Activated CD4-positive, alpha-beta T cell treated with anti-CD3 and anti-CD28 coated beads for 48 hours (primary cell): ENCODE data around the gene MELTF.

Experiments used
- DNase-seq: peaks from one replicate; pipeline ENCODE4 v3.0.0-alpha.2; 2020

MELTF gene

DNA sequence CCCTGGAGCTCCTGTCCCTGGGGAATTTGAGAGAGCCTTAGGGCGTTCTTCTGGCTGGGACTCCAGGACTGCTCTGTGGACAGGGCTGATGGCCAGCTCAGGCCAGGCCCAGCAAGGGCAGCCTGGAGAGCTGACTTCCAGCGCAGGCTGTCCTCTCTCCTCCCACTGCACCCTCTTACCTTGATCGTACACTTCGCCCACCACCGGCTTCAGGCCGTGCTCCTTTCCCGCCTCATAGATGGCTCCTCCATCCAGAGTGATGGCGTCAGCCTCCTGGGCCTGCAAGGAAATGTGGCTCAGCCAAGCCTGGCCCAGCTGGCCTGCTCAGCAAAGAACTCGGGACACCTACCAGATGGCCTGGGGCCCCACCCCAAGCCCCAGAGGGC is 3.1 kb downstream of the MELTF start:
- DNase-seq, result no peak

DNA sequence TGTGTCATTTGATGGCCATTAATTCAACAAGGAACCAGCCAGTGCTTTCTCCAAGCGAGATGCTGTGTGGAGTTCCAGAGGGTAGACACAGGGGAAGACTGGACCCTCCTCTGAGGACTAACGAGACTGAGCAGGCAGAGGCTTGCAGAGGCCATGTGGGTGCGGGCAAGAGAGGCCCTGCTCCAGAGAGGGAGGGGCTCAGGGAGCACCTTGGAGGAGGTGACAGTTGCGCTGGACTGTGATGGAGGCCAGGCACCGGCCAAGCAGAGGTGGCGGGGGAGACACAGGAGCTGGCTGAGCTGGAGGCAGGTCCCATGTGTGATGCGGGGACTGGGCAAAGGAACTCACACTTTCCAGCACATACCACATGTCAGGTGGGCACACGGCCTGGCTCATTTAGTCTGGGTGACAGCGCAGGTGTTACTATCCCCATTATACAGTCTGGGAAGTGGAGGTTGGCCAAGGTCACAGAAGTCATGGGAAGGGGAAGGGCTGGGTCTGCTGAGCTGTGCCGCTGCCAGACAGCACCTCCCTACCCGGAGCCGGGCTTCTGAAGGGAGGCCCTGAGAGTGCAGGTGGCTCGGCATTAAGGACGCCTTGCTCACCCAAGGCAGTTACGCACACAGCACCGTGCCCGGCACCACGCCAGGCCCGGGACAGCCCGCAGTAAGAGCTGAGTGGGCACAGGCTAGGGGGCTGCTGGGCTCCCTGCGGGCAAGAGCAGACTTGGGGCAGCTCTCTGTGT is 3.7 kb downstream of the MELTF start:
- DNase-seq, result no peak

DNA sequence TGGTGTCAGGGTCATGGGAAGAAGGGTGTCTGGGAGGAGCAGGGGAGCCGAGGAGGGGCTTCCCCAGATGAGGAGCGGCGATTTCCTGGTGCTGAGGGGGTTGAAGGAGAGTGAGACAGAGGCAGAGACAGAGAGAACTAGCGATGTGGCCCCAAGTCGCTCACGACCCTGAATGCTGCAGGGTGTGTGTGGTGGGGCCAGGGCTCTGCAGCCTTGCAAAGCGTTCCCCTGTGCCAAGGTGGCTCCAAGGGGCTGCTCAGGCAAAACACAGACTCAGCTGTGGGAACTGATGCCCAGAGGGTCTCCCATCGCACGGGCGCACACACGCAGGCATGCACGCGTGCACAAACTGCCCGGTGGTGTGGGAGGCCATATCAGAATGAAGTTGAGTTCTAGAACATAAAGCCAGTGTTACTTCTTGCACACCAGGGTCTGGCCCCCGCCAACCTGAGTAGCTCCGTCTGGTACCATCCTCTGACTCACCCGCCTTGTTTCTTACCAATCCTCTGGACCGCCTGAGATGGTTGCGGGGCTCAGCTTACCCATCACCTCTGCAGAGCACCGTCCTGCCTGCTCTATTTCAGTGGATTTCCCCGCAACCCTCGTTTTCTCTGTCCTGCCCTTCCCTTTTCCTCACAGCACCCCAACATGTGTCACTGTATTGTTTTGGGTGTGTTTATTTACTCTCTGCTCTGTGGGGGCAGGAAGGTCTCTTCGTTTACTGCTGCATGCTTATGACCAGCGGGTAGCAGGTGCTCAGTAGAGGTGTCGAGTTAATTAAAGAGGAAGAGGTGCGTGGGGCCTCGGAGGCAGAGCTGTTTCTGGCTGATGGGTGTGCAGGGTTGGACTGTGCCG is 4.5 kb downstream of the MELTF start:
- DNase-seq, result no peak

DNA sequence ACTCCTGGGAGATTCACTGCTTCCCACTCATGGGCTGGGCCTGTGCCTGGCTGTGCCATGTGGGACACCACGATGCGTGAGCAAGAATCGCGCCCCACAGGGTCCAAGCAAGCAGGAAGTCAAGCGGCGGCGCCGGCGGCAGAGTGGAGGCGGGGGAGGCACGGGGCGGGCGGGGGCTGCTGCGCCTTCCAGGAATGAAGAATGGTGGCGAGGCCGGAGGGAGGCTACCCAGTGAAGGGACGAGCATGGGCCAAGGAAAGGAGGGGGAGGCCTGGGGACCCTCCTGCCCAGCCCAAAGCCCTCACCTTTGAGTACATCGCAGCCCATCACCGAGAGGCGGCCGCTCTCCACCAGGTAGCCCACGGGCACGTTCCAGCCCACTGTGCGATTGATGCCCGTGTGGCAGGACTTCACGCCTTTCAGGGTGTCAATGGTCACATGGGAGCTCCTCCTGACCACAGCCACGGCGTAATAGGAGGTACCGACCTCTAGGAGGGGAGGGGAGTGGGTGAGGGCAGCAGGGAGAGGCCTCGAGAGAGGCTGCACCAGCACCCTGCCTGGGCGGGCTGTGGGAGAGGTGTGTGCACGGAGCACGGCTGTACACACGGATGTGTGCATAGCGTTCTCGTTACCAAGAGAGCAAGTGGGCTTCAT is 5.5 kb downstream of the MELTF start:
- no peak for DNase-seq

GRCh38 chr3:197023241-197023997 is 6.2 kb downstream of the MELTF start:
- DNase-seq, result no peak

DNA sequence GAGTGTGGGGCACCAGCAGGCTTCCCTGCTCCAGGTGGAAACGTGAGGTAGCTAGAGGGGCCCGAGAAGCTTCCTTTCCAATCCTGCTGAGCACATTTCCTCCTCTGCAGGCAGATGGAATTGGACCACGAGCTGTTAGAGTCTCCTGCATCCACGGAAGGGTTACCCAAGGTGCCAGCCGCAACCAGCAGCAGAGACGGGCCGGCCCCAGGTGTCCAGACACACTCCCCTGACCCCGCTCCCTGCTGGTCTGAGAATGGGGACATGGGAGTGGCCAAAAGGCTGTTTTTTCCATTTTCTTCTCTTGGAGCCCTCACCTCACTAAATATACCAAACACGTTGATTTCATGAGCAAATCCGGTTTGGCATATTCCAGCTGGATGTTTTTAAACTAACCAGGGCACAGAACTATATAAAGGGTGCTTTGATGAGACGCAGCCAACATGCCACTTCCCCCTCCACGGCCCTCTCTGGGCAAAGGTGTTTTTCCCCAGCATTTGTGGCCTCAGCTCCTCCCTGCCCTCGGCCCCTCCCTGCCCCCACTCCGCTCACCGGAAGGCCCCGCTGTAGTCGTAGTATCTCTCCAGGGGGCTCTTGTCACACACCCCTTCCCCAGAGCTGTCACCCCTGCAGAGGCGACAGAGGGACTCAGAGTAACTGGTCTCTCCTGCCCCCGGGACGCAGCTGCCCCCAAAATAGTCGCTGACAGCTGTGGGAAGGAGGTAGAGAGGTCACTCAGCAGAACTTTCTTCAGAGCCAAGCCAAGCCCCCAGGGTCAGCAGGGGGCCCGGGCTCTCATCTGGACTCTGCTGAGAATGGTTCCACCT is 7.0 kb downstream of the MELTF start:
- DNase-seq, result no peak

- DNase-seq, result no peak
These were observed 7.8 kb downstream of the MELTF start for GRCh38 chr3:197021729-197022404.

GRCh38 chr3:197021231-197021630 is 8.4 kb downstream of the MELTF start:
- no peak for DNase-seq

DNA sequence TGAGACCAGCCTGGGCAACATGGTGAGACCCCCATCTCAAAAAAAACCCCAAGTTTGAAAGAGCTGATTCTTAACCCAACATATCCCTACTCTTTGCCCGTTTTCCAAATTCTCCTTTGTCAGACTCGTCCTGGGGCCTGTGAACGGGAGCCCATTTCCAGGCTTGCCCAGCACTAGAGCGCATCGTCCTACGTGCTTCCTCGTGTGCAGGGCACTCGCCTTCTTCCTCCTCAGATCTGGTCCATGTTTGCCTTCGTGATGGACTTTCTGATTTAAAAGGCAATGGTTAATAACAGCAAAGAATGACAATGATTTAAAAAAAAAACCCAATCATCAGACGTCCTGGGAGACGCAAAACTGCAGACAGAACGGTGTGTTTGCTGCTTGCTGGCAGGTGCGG is 10.1 kb downstream of the MELTF start:
- no peak for DNase-seq

GRCh38 chr3:197019021-197019420 is 10.6 kb downstream of the MELTF start:
- no peak for DNase-seq

- DNase-seq, result no peak
These were observed 12.6 kb downstream of the MELTF start for GRCh38 chr3:197017003-197017402.

GRCh38 chr3:197015790-197016736 is 13.6 kb downstream of the MELTF start:
- no peak for DNase-seq

DNA sequence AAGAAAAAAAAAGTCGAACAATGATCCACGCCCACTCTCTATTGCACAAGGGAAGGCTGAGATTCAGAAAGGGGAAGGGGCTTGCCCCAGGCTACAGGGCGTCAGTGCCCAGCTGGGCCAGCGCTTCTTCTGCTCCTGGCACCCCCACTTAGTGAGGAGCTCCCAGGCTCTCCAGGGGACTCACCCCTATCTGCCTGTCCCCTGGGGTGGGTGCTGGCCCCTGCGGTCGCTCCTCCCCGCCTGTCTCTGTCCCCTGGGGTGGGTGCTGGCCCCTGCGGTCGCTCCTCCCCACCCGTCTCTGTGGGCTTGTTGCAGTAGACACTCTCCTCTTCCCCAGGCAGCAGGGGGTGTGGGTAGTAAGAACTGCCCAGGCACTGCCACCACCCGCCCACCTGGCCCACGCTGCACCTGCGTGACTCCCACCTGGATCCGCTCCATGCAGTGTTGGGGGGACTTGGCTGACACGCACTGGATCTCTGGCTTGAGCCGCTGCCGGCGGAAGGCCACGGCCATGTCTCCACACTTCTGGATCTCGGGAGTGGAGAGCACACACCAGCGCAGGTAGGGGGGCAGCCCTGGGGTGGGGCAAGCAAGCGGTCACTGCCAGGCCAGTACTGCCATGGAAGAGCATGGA is 14.6 kb downstream of the MELTF start:
- DNase-seq, result no peak

DNA sequence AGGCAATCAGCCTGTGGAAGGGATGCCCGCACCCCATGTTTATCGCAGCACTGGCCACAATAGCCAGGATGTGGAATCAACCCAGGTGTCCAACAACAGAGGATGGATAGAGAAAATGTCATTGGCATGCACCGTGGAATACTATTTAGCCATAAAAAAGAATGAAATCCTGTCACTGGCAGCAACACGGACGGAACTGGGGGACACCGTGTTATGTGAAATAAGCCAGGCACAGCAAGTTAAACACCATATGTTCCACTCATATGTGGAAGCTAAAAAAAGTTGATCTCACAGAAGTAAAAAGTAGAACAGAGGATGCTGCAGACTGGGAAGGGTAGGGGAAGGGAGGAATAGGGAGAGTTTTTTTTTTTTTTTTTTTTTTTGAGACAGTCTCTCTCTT is 15.6 kb downstream of the MELTF start:
- DNase-seq, result no peak

GRCh38 chr3:197012540-197012883 is 17.1 kb downstream of the MELTF start:
- DNase-seq, result no peak

DNA sequence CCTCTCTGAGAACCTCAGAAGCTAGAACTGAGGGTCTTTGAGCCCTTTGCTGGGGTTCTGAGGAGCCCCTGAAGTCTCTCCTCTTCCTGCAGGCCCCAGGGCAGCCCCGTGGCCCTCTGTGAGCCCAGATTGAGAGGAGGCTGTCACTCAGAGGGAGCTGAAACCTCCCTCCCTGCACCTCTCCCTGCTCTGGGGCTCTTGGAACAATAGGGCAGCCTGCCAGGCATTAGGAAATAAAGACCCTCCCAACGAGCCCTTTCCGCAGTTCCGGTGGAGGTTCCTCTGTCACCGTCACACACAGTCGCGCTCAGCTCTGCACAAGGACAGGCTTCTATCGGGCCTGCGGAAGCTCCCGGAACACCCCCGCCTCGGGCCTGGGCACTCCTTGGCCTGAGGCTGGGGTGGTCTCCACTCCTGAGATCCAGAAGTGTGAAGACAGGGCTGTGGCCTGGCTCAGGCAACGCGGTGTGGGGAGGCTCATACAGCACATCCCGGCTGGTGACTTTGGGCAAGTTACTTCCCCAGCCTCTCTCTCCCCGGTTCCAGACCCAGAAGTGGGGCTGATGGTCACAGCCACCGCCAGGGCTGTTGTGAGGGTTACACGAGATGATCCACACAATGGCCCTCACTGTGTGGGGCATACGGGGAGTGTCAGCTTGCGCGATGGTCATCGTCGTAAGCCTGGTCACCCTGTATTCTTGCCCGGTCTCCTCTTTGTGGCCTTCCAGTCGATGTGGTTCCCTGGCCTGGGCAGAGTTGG is 17.7 kb downstream of the MELTF start:
- no peak for DNase-seq

DNA sequence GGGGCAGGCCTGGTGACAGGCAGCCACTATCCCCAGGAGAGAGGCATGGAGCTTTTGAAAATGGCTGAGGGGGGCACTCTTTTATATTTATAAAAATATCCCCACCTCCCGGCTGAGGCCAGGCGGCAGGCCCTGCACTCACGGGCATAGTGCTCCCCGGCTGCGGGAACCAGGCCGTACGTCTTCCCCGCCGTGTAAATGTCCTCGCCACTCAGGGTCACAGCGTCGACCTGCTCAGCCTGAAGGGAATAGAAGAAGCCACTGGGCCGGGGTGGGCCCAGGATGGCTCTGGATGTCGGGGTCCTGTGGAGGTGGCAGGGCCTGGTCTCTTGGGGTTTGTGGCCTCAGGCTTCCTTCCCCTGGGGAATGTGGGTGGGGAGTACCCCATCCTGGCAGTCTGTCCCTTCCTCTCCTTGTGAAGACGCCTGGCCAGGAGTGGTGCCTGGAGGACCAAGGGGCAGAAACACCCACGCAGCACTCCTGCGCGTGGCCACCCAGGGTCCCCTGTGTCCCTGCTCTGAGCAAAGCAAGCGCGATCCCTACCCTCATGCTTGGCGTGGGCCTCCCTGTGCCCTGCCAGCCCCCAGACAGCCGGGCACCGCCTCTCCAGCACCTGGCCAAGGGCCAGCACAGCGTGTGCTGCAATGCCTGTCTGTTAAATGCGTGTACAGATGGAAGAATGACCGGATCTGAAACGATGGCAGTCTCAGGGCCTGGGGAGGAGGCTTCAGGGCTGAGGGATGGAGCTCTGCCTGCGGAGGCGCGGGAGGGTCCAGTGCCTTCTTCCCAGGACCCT is 18.9 kb downstream of the MELTF start:
- no peak for DNase-seq

DNA sequence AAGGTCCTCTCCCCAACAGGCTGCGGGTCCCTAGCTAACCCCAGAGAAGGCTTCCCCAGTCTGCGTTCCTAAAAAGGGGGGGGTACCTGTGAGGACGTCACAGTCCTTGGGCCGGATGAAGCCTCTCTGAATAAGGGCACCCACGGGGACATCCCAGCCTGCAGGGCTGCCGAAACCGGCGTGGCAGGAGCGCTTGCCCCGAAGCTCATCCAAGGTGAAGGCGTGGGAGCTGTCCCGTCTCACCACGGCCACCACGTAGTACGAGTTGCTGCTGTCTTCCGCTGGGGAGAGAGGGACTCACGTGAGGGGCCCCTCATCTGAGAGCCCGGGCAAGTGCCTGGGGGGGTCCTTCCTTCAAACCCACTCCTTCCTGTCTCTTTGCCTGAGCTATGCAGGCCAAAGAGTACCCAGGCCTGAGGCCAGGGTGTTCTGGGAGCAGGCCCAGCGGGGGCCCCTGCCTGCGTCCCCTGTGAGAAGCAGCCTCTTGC is 20.0 kb downstream of the MELTF start:
- no peak for DNase-seq
